SK-N-SH (cell line): ENCODE measurements around the gene COL15A1. TPM values are rescaled to one million over a fixed set of nuclear protein-coding genes. Genes with fewer than 3 reads are reported as not detected.

Experiments
- CTCF ChIA-PET: fragments of 300-600, 350-600 bp; formaldehyde crosslinking; extraction: SDS; loops from one replicate; lab custom pipeline; 2021; lab: Yijun Ruan, JAX
- POLR2A ChIA-PET: fragments of 350-600 bp; sonication (Branson Sonifier 250); formaldehyde crosslinking; extraction: SDS; loops from one replicate; lab custom pipeline; 2020; ENCODE audit warnings: antibody characterized with exemption, inconsistent platforms; lab: Yijun Ruan, JAX
- DNase-seq: peaks from one replicate; pipeline ENCODE4 v3.0.0; 2012
- H2AFZ ChIP-seq: fragments of 200-600 bp; sonication (generic); 2 replicates; pipeline ENCODE4 v1.8.1; 2016; ENCODE audit warnings: antibody characterized with exemption, mild to moderate bottlenecking, low read depth
- H3F3A ChIP-seq: fragments of 200-600 bp; sonication (generic); replicated peaks from 2 replicates; pipeline ENCODE3; 2016; ENCODE audit warnings: antibody characterized with exemption, mild to moderate bottlenecking; ENCODE audit not compliant: insufficient read depth
- H3K27ac ChIP-seq, 2 experiments: fragments of 200-500 bp in 1 of 2; fragments of 200-600 bp in 1 of 2; sonication (Bioruptor generic) in 1 of 2; sonication (generic), shearing (Covaris generic) in 1 of 2; 2 replicates each; pipeline versions ENCODE4 v1.5.1 to v1.6.1; 2014 to 2016; ENCODE audit warnings: low read depth in 2 of 2, inconsistent platforms in 1 of 2, low read length in 1 of 2, mild to moderate bottlenecking in 1 of 2, mixed read lengths in 1 of 2
- H3K27me3 ChIP-seq: fragments of 200-600 bp; sonication (generic), shearing (Covaris generic); 2 replicates; pipeline ENCODE4 v1.6.1; 2016; ENCODE audit warnings: mixed run types; ENCODE audit not compliant: insufficient read depth
- H3K36me3 ChIP-seq, 2 experiments: fragments of 200-500 bp in 1 of 2; fragments of 200-600 bp in 1 of 2; sonication (Bioruptor generic) in 1 of 2; sonication (generic) in 1 of 2; replicated peaks in 1 of 2; 2 replicates each; pipeline versions ENCODE3 to v1.5.1; 2014 to 2016; ENCODE audit warnings: low read length in 1 of 2, mild to moderate bottlenecking in 1 of 2; ENCODE audit not compliant: insufficient read depth in 2 of 2, control insufficient read depth in 1 of 2
- H3K4me1 ChIP-seq, 2 experiments: fragments of 200-500 bp in 1 of 2; fragments of 200-600 bp in 1 of 2; sonication (Bioruptor generic) in 1 of 2; sonication (generic), shearing (Covaris generic) in 1 of 2; 2 replicates each; pipeline versions ENCODE4 v1.5.1 to v1.6.1; 2014 to 2016; ENCODE audit warnings: low read depth in 1 of 2, low read length in 1 of 2, mixed run types in 1 of 2; ENCODE audit not compliant: insufficient read depth in 2 of 2, control insufficient read depth in 1 of 2
- H3K4me2 ChIP-seq: fragments of 200-600 bp; sonication (generic), shearing (Covaris generic); 2 replicates; pipeline ENCODE4 v1.6.1; 2017; ENCODE audit warnings: mixed run types
- H3K4me3 ChIP-seq, 2 experiments: fragments of 200-500 bp in 1 of 2; fragments of 200-600 bp in 1 of 2; sonication (Bioruptor generic) in 1 of 2; sonication (generic), shearing (Covaris generic) in 1 of 2; 2 replicates each; pipeline versions ENCODE4 v1.5.1 to v1.8.1; 2014 to 2016; ENCODE audit warnings: low read depth in 2 of 2, inconsistent platforms in 1 of 2, low read length in 1 of 2, mild to moderate bottlenecking in 1 of 2, mixed read lengths in 1 of 2, moderate library complexity in 1 of 2
- H3K79me2 ChIP-seq: fragments of 200-600 bp; sonication (generic); 2 replicates; pipeline ENCODE4 v1.8.1; 2017; ENCODE audit warnings: mild to moderate bottlenecking; ENCODE audit not compliant: insufficient read depth
- H3K9ac ChIP-seq: fragments of 200-600 bp; sonication (generic); 2 replicates; pipeline ENCODE4 v1.6.1; 2017; ENCODE audit warnings: mixed run types
- H3K9me2 ChIP-seq: fragments of 200-600 bp; sonication (generic); 2 replicates; pipeline ENCODE4 v1.6.1; 2017; ENCODE audit warnings: mixed run types
- H3K9me3 ChIP-seq: fragments of 200-600 bp; sonication (generic); 2 replicates; pipeline ENCODE4 v1.6.1; 2017; ENCODE audit warnings: mixed run types, mild to moderate bottlenecking, moderate library complexity
- H4K20me1 ChIP-seq: fragments of 200-600 bp; sonication (generic); 2 replicates; pipeline ENCODE4 v1.6.1; 2017; ENCODE audit warnings: mild to moderate bottlenecking, mixed run types; ENCODE audit not compliant: insufficient read depth
- CHD2 ChIP-seq: fragments of 150-350 bp; IDR thresholded peaks from 2 replicates; pipeline ENCODE4 v1.6.1; 2018; ENCODE audit warnings: low read length; ENCODE audit not compliant: partially characterized antibody
- ELF1 ChIP-seq: IDR thresholded peaks from 2 replicates; pipeline ENCODE4 v1.4.0; 2012
- GABPA ChIP-seq: IDR thresholded peaks from 2 replicates; pipeline ENCODE4 v1.4.0; 2012; ENCODE audit warnings: low read depth, mild to moderate bottlenecking
- GATA2 ChIP-seq: sonication (generic); formaldehyde crosslinking; IDR thresholded peaks from 2 replicates; pipeline ENCODE4 v1.5.0; 2020; ENCODE audit warnings: mild to moderate bottlenecking, missing genetic modification reagents
- JUND ChIP-seq: IDR thresholded peaks from 2 replicates; pipeline ENCODE4 v1.4.0; 2012
- MXI1 ChIP-seq: IDR thresholded peaks from 2 replicates; pipeline ENCODE4 v1.6.1; 2012; ENCODE audit warnings: mild to moderate bottlenecking, low read depth, low read length, improper control_type of control experiment
- NFIC ChIP-seq: IDR thresholded peaks from 2 replicates; pipeline ENCODE4 v1.4.0; 2012; ENCODE audit warnings: borderline replicate concordance
- NRF1 ChIP-seq: IDR thresholded peaks from 2 replicates; pipeline ENCODE4 v1.6.1; 2012; ENCODE audit warnings: low read depth, mild to moderate bottlenecking, low read length
- RCOR1 ChIP-seq: fragments of 150-350 bp; IDR thresholded peaks from 2 replicates; pipeline ENCODE4 v1.6.1; 2017; ENCODE audit warnings: antibody characterized with exemption, low read length
- RFX5 ChIP-seq: IDR thresholded peaks from 2 replicates; pipeline ENCODE4 v1.6.1; 2012; ENCODE audit warnings: mild to moderate bottlenecking, improper control_type of control experiment, low read length
- TAF1 ChIP-seq: IDR thresholded peaks from 2 replicates; pipeline ENCODE4 v1.6.1; 2012; ENCODE audit warnings: low read depth, mild to moderate bottlenecking, low read length, moderate library complexity, borderline replicate concordance
- TCF12 ChIP-seq: IDR thresholded peaks from 2 replicates; pipeline ENCODE4 v1.4.0; 2012
- WGBS: methylation state at CpG from one replicate; pipeline ENCODE4 v1.1.6; 2017; ENCODE audit warnings: low lambda C conversion rate; 5-methylcytosine and 5-hydroxymethylcytosine counted together
- polyA plus RNA-seq, 3 experiments: library from polyadenylated mRNA; depleted of rRNA; stranded (reverse); fragments of >200 nt; gene quantifications; 2 replicates each; pipeline ENCODE4 v1.2.3, GENCODE V29; 2012

COL15A1 gene
- polyA plus RNA-seq, 1 of the 3 experiments (the other 2 are of a cell fraction), result 0.84 TPM

DNA sequence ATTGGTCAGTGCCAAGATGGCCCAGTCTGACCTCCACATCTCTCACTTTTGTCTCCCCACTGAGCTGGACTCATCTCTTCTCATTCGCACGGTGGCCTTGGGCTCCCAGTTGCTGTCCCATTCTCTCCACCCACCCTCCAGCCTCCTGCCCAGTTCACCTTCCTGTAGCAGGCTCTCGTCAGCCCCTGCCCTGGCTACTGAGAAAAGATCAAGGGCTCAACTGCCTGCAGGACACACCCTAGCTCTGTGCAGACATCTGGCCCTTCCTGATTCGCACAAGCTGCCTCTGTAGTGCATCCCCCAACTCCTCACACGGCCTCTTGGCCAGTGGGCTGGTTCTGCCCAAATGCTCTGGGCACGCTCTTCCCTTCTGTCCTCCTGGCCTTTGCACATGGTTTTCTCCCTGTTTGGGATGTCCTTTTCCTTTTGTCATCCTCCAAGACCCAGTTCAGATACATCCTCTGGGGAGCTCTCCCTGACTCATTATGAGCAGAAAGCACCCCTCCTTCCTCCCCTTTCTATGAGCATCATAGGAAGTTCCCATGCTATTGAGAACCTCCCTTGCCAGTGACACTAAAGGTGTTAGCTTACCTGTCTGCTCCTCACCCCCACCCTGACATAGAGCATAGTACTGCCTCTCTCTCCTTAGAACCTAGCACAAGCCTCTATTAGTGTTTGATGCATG lies 82.7 kb downstream of the COL15A1 start (continued):
- no peak for TF ChIP-seq CHD2

DNA sequence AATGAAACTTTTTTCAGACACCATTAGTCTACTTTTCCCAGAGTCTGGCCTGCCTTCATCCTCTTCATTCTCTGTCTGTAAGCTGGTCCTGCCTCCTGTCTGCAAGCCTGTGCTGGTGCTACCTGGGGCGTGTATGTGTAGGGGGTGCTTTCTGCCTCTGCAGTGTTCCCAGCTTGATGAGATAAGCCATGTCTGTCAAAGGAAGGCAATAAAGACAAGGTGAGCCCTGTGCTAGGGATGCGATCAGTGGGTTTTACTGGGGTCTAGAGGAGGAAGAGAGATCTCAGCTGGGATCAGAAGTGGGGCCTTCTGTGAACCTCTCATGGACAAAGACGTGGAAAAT lies 83.2 kb downstream of the COL15A1 start:
- 60% methylated on average over 3 of the region's 3 CpGs for WGBS
- Histone ChIP-seq H3K27ac (no peak overlapping the region), H3K9me3 (no peaks in the 10 kb centered on the region), H3K4me2 (no peak overlapping the region), H2AFZ (no peak overlapping the region), H3K4me1 (0 out of 4 replicates have a peak, but pooled peaks cover 0 to 10% of the 10 kb centered on the region in 2 experiments), H3K9ac (no peak overlapping the region), H3F3A (peaks cover 6% of the 10 kb centered on the region), H3K36me3 (no peaks in the 10 kb centered on the region), H3K9me2 (no peaks in the 10 kb centered on the region), H3K4me3 (no peak overlapping the region), H3K79me2 (no peaks in the 10 kb centered on the region), H4K20me1 (no peaks in the 10 kb centered on the region), H3K27me3 (no peaks in the 10 kb centered on the region)
- POLR2A ChIA-PET, result no interaction called here
- CTCF ChIA-PET, result interaction anchor here (0.8 to 0.9 kb wide), 2 partner anchors 29 to 179 kb away, joined by 3 read pairs; no protein-coding TSS in a partner anchor
- DNase-seq, result no peak
- TF ChIP-seq JUND (no peak), ELF1 (no peak), NRF1 (no peak), NFIC (no peak), TAF1 (no peak), GABPA (no peak), TCF12 (no peak), MXI1 (no peak), GATA2 (no peak), RFX5 (no peak)

DNA sequence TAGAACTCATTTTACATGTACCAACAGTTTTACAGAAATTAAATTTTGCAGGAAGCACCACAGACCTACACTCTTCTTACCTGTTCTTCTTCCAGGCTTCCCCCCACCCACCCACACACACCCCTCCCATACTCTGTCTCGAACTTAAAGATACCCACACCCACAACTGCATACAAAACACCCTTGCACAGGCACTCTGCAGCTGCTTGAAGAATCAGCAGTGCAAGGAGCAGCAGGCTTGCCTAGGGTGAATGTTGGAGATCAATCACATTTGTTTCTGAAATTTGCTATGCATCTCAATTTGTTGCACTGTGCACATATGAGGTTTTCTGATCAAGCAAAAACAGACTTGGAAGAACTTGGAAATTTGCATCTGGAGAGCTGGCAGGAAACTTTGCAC lies 83.7 kb downstream of the COL15A1 start:
- H3F3A ChIP-seq, result peaks cover 6% of the 10 kb centered on the region
- no peaks in the 10 kb centered on the region for H3K36me3 ChIP-seq
- H3K9me3 ChIP-seq, result no peaks in the 10 kb centered on the region
- H3K4me2 ChIP-seq, result no peak overlapping the region
- H3K9ac ChIP-seq, result no peak overlapping the region
- H3K4me1 ChIP-seq, result 0 out of 4 replicates have a peak, but pooled peaks cover 0 to 10% of the 10 kb centered on the region in 2 experiments
- DNase-seq, result no peak
- no peaks in the 10 kb centered on the region for H3K9me2 ChIP-seq
- no peaks in the 10 kb centered on the region for H3K27me3 ChIP-seq
- no peak overlapping the region for H3K27ac ChIP-seq
- TF ChIP-seq RCOR1, result no peak
- TF ChIP-seq, all 33 proteins: peak for 0
- Histone ChIP-seq H3K4me3 (no peak overlapping the region), H2AFZ (no peak overlapping the region), H3K79me2 (no peaks in the 10 kb centered on the region), H4K20me1 (no peaks in the 10 kb centered on the region)
- 56% methylated on average over 1 of the region's 1 CpG for WGBS
- CTCF ChIA-PET, result interaction anchor here (0.8 to 1.2 kb wide), 3 partner anchors 29 to 179 kb away, joined by 3 read pairs; no protein-coding TSS in a partner anchor
- POLR2A ChIA-PET, result no interaction called here
